ENCODE results near the gene SYNE1.

DNA sequence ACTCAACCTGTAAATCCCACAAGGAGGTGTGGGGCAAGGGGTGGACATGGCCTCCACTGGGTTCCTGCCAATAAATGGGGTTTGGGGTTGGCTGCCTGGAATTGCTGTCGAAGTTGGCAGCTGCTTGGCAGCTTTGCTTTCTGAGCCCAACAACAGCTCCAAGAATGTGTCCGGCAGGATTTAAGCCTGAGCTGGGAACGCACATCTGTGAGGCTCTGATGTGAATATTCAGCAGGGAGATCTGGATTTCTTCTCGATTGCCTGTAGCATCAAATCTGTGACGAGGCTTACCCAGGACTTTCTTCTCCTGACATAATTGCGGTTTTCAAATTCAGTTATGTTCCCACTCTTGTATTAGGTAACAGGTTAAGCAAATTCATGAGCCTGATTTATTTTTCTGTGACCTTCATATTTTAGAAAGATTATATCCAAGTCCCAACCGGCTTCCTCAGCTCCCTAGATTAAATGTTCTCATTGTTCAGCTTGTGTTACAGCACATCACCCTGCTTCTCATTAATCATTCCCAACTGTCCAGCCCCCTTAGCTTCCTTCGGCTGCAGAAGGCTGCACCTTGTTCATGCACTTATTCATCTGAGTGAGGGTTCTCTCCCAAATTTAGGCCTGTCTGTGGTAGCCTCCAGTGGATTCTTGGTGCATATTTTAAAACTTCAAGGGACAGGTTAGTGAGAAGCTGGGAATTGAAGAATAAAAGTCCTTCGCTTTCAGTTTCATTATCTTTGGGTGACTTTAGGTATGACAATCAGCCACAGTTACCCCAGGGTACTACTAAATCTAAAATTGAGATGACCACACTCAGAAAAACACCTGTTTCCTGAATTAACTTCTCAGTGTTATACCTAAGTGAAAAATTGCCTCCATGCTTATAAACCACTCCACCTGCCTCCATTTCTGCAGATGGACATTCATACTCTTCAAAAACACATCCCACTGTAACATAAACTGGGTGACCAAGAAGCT lies 519.7 kb downstream of the SYNE1 start:
- no peak for TF ChIP-seq POLR2AphosphoS5 (IDR thresholded peaks at IDR 0.05)
- TF ChIP-seq, protein P1, sequence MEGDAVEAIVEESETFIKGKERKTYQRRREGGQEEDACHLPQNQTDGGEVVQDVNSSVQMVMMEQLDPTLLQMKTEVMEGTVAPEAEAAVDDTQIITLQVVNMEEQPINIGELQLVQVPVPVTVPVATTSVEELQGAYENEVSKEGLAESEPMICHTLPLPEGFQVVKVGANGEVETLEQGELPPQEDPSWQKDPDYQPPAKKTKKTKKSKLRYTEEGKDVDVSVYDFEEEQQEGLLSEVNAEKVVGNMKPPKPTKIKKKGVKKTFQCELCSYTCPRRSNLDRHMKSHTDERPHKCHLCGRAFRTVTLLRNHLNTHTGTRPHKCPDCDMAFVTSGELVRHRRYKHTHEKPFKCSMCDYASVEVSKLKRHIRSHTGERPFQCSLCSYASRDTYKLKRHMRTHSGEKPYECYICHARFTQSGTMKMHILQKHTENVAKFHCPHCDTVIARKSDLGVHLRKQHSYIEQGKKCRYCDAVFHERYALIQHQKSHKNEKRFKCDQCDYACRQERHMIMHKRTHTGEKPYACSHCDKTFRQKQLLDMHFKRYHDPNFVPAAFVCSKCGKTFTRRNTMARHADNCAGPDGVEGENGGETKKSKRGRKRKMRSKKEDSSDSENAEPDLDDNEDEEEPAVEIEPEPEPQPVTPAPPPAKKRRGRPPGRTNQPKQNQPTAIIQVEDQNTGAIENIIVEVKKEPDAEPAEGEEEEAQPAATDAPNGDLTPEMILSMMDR (IDR thresholded peaks at IDR 0.05) = no peak
